DOHH2 (cell line): ENCODE measurements around the gene DIP2C.

Experiments
- H3F3A ChIP-seq: fragments of 200-600 bp; sonication (generic), shearing (Covaris generic); 2 replicates; pipeline ENCODE4 v1.6.0; 2016; ENCODE audit warnings: antibody characterized with exemption, mild to moderate bottlenecking; ENCODE audit not compliant: control insufficient read depth, insufficient read depth
- H3K27ac ChIP-seq: fragments of 200-600 bp; sonication (generic); 2 replicates; pipeline ENCODE4 v1.5.1; 2014; ENCODE audit warnings: low read depth, mild to moderate bottlenecking, low read length, moderate library complexity
- H3K27me3 ChIP-seq: fragments of 200-600 bp; sonication (generic); 2 replicates; pipeline ENCODE4 v1.6.1; 2014; ENCODE audit warnings: mild to moderate bottlenecking, low read length, mixed read lengths; ENCODE audit not compliant: control insufficient read depth
- H3K36me3 ChIP-seq: fragments of 200-600 bp; sonication (generic); 2 replicates; pipeline ENCODE4 v1.6.1; 2014; ENCODE audit warnings: mild to moderate bottlenecking, low read length, moderate library complexity, mixed read lengths; ENCODE audit not compliant: control insufficient read depth
- H3K4me1 ChIP-seq: fragments of 200-600 bp; sonication (generic); 2 replicates; pipeline ENCODE4 v1.6.1; 2014; ENCODE audit warnings: mild to moderate bottlenecking, low read length, mixed read lengths; ENCODE audit not compliant: control insufficient read depth
- H3K4me2 ChIP-seq: fragments of 200-600 bp; sonication (generic); 2 replicates; pipeline ENCODE4 v1.6.0; 2014; ENCODE audit warnings: mild to moderate bottlenecking, low read length, moderate library complexity
- H3K4me3 ChIP-seq: fragments of 200-600 bp; sonication (generic); 2 replicates; pipeline ENCODE4 v1.5.1; 2014; ENCODE audit warnings: mild to moderate bottlenecking, low read length, mixed read lengths
- H3K79me2 ChIP-seq: fragments of 200-600 bp; sonication (generic); 2 replicates; pipeline ENCODE4 v1.6.1; 2014; ENCODE audit warnings: mild to moderate bottlenecking, low read length, mixed read lengths; ENCODE audit not compliant: control insufficient read depth
- H3K9me2 ChIP-seq: fragments of 200-600 bp; sonication (generic); replicated peaks from 2 replicates; pipeline ENCODE4 v1.6.1; 2014; ENCODE audit warnings: mild to moderate bottlenecking, low read length, mixed read lengths; ENCODE audit not compliant: control insufficient read depth
- H3K9me3 ChIP-seq: fragments of 200-600 bp; sonication (generic); 2 replicates; pipeline ENCODE4 v1.6.1; 2014; ENCODE audit warnings: antibody characterized with exemption, low read length, mixed read lengths; ENCODE audit not compliant: control insufficient read depth, insufficient read depth
- H4K20me1 ChIP-seq: fragments of 200-600 bp; sonication (generic); 2 replicates; pipeline ENCODE4 v1.6.0; 2014; ENCODE audit warnings: low read depth, mild to moderate bottlenecking, antibody characterized with exemption, low read length, moderate library complexity; ENCODE audit not compliant: control insufficient read depth, insufficient read depth
- EZH2phosphoT487 ChIP-seq: fragments of 200-600 bp; sonication (generic); IDR thresholded peaks from 2 replicates; pipeline ENCODE4 v1.6.1; 2017; ENCODE audit warnings: borderline replicate concordance, mild to moderate bottlenecking, antibody characterized with exemption, low read length, moderate library complexity, mixed read lengths
- TF ChIP-seq, protein P1 (sequence below): fragments of 200-600 bp; sonication (generic); IDR thresholded peaks from one replicate; pipeline ENCODE4 v1.5.1; 2014; ENCODE audit warnings: antibody characterized with exemption, mild to moderate bottlenecking, low read depth, low read length; ENCODE audit not compliant: poor library complexity, severe bottlenecking

The DIP2C gene

GRCh38 chr10:390449-391100 lies 298.9 kb downstream of the DIP2C start:
- Histone ChIP-seq H3K4me3 (no peak overlapping the region), H3K79me2 (no peaks in the 10 kb centered on the region), H4K20me1 (no peaks in the 10 kb centered on the region), H3K9me2 (no peaks in the 10 kb centered on the region), H3K27me3 (no peaks in the 10 kb centered on the region), H3K4me2 (no peak overlapping the region), H3K9me3 (no peaks in the 10 kb centered on the region), H3K4me1 (peaks cover 18% of the 10 kb centered on the region), H3K36me3 (peaks cover 50% of the 10 kb centered on the region), H3K27ac (no peak overlapping the region), H3F3A (no peaks in the 10 kb centered on the region)
- TF ChIP-seq EZH2phosphoT487 = no peak
- TF ChIP-seq, protein P1, sequence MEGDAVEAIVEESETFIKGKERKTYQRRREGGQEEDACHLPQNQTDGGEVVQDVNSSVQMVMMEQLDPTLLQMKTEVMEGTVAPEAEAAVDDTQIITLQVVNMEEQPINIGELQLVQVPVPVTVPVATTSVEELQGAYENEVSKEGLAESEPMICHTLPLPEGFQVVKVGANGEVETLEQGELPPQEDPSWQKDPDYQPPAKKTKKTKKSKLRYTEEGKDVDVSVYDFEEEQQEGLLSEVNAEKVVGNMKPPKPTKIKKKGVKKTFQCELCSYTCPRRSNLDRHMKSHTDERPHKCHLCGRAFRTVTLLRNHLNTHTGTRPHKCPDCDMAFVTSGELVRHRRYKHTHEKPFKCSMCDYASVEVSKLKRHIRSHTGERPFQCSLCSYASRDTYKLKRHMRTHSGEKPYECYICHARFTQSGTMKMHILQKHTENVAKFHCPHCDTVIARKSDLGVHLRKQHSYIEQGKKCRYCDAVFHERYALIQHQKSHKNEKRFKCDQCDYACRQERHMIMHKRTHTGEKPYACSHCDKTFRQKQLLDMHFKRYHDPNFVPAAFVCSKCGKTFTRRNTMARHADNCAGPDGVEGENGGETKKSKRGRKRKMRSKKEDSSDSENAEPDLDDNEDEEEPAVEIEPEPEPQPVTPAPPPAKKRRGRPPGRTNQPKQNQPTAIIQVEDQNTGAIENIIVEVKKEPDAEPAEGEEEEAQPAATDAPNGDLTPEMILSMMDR = no peak

- Histone ChIP-seq H3K36me3 (peaks cover 55% of the 10 kb centered on the region), H3K27ac (no peak overlapping the region), H3K9me2 (no peaks in the 10 kb centered on the region), H4K20me1 (no peaks in the 10 kb centered on the region), H3K27me3 (no peaks in the 10 kb centered on the region), H3K79me2 (no peaks in the 10 kb centered on the region), H3K4me3 (no peak overlapping the region), H3K4me2 (no peak overlapping the region), H3K4me1 (peaks cover 14% of the 10 kb centered on the region), H3K9me3 (no peaks in the 10 kb centered on the region), H3F3A (no peaks in the 10 kb centered on the region)
- TF ChIP-seq EZH2phosphoT487 = no peak
- TF ChIP-seq, protein P1 = no peak
Measured at GRCh38 chr10:389836-390448, 299.5 kb downstream of the DIP2C start.

DNA sequence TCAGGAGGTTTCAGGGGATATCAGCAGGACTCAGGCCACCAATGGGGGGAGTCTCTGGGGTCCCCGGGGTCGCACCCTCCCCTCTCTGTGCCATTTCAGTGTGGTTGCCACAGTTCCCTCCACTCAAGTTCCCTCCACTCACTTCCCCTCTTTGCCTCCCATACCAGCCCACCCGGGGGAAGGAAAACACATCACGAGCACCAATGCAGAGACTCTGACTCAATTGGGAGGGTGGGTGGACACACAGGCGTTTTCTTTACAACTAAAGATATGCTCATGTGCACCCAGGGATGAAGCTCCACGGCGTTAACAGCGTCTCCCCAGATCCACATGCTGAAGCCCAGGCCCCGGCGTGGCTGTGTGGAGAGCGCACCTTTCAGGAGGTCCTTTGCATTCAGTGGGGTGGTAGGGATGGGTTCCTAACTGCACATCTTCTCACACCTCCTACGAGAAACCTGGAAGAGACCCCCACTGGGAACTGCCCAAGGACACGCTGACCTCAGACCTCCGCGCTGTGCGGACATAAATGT lies 300.1 kb downstream of the DIP2C start:
- H3K4me1 ChIP-seq = peaks cover 14% of the 10 kb centered on the region
- no peaks in the 10 kb centered on the region for H4K20me1 ChIP-seq
- H3K4me3 ChIP-seq = no peak overlapping the region
- H3K9me3 ChIP-seq = no peaks in the 10 kb centered on the region
- peaks cover 61% of the 10 kb centered on the region for H3K36me3 ChIP-seq
- TF ChIP-seq, protein P1 = no peak
- no peak for TF ChIP-seq EZH2phosphoT487
- H3F3A ChIP-seq = no peaks in the 10 kb centered on the region
- H3K27me3 ChIP-seq = no peaks in the 10 kb centered on the region
- no peaks in the 10 kb centered on the region for H3K9me2 ChIP-seq
- H3K79me2 ChIP-seq = no peaks in the 10 kb centered on the region
- H3K27ac ChIP-seq = no peak overlapping the region
- H3K4me2 ChIP-seq = no peak overlapping the region
